HCT116 (cell line): ENCODE data around the gene PPID. TPM values are rescaled to one million over a fixed set of nuclear protein-coding genes. Genes with fewer than 3 reads are reported as not detected.

ENCODE experiments used
- ATAC-seq: fragments of 200-7000 bp; cut with Tn5 transposase; 2 replicates; pipeline ENCODE4 v1.9.1; 2020; ENCODE audit warnings: mild to moderate bottlenecking, moderate library complexity
- BruUV-seq: library from RNA; stranded (reverse); fragments of 400-500 nt; replicated peaks from 2 replicates; lab custom pipeline; 2021; lab: Mats Ljungman, UMichigan
- CTCF ChIA-PET: fragments of 300-600 bp; sonication (Branson Sonifier 250); formaldehyde crosslinking; loops from one replicate; lab custom pipeline; 2021; ENCODE audit warnings: antibody characterized with exemption; lab: Charles Lee
- POLR2A ChIA-PET: fragments of 300-600, 350-600 bp; sonication (Branson Sonifier 250); formaldehyde crosslinking; loops from one replicate; lab custom pipeline; 2021; ENCODE audit warnings: antibody characterized with exemption; lab: Charles Lee
- RAD21 ChIA-PET, 2 experiments: fragments of 300-600 bp; sonication (Branson Sonifier 250); formaldehyde crosslinking; loops; one replicate each; lab custom pipeline; 2023; ENCODE audit warnings: low total read pairs in 2 of 2; ENCODE audit not compliant: uncharacterized antibody in 2 of 2, unreplicated experiment in 2 of 2, low non-redundant PET in 1 of 2; lab: Charles Lee
- DNase-seq: peaks from one replicate; pipeline ENCODE4 v3.0.0-alpha.2; 2010; ENCODE audit warnings: low read depth, low spot score
- H2AFZ ChIP-seq: fragments of 200-600 bp; shearing (Covaris generic), sonication (generic); 2 replicates; pipeline ENCODE4 v1.6.1; 2017; ENCODE audit warnings: low read depth, mixed run types, mixed read lengths, antibody characterized with exemption, low read length; ENCODE audit not compliant: poor library complexity, severe bottlenecking
- H3K27ac ChIP-seq: 2 replicates; pipeline ENCODE4 v1.5.1; 2012; ENCODE audit warnings: low read depth, low read length
- H3K27me3 ChIP-seq: fragments of 200-600 bp; sonication (generic); 2 replicates; pipeline ENCODE4 v1.6.1; 2016; ENCODE audit warnings: mixed run types, low read length, mixed read lengths; ENCODE audit not compliant: insufficient read depth
- H3K36me3 ChIP-seq, 2 experiments: fragments of 200-500 bp in 1 of 2; fragments of 200-600 bp in 1 of 2; sonication (Bioruptor generic) in 1 of 2; sonication (generic) in 1 of 2; 2 replicates each; pipeline versions ENCODE4 v1.5.1 to v1.6.1; 2014 to 2016; ENCODE audit warnings: low read length in 2 of 2, inconsistent platforms in 1 of 2, mixed read lengths in 1 of 2, mixed run types in 1 of 2; ENCODE audit not compliant: insufficient read depth in 2 of 2, control insufficient read depth in 1 of 2
- H3K4me1 ChIP-seq, 2 experiments: fragments of 200-600 bp in 1 of 2; sonication (generic) in 1 of 2; 2 replicates each; pipeline versions ENCODE4 v1.5.1 to v1.6.1; 2012 to 2017; ENCODE audit warnings: low read length in 2 of 2, inconsistent platforms in 1 of 2, mild to moderate bottlenecking in 1 of 2, mixed read lengths in 1 of 2, mixed run types in 1 of 2, moderate library complexity in 1 of 2; ENCODE audit not compliant: insufficient read depth in 2 of 2, control insufficient read depth in 1 of 2
- H3K4me2 ChIP-seq: fragments of 200-600 bp; sonication (generic); 2 replicates; pipeline ENCODE4 v1.6.1; 2017; ENCODE audit warnings: mixed run types, low read length, mixed read lengths
- H3K4me3 ChIP-seq, 2 experiments: fragments of 200-600 bp in 1 of 2; sonication (generic) in 1 of 2; replicated peaks in 1 of 2; 2 replicates each; pipeline ENCODE4 v1.5.1; 2011 to 2016; ENCODE audit warnings: low read length in 2 of 2, control low read depth in 1 of 2, low read depth in 1 of 2, mild to moderate bottlenecking in 1 of 2, mixed read lengths in 1 of 2, mixed run types in 1 of 2
- H3K79me2 ChIP-seq: fragments of 200-600 bp; sonication (generic); 2 replicates; pipeline ENCODE4 v1.6.1; 2017; ENCODE audit warnings: mild to moderate bottlenecking, mixed run types, low read length, moderate library complexity, mixed read lengths; ENCODE audit not compliant: insufficient read depth
- H3K9ac ChIP-seq: fragments of 200-600 bp; sonication (generic); 2 replicates; pipeline ENCODE4 v1.6.1; 2016; ENCODE audit warnings: low read length, mixed read lengths
- H3K9me2 ChIP-seq: fragments of 200-600 bp; sonication (generic), shearing (Covaris generic); 2 replicates; pipeline ENCODE4 v1.6.1; 2017; ENCODE audit warnings: mixed run types, mild to moderate bottlenecking, moderate library complexity; ENCODE audit not compliant: insufficient read depth
- H3K9me3 ChIP-seq, 2 experiments: fragments of 200-500 bp in 1 of 2; fragments of 200-600 bp in 1 of 2; sonication (Bioruptor generic) in 1 of 2; sonication (generic) in 1 of 2; 2 replicates each; pipeline ENCODE4 v1.6.1; 2014 to 2017; ENCODE audit warnings: low read length in 2 of 2, mixed read lengths in 2 of 2, inconsistent platforms in 1 of 2, low read depth in 1 of 2, mild to moderate bottlenecking in 1 of 2, mixed run types in 1 of 2, moderate library complexity in 1 of 2; ENCODE audit not compliant: control insufficient read depth in 1 of 2, insufficient read depth in 1 of 2
- H4K20me1 ChIP-seq: fragments of 200-600 bp; sonication (generic), shearing (Covaris generic); 2 replicates; pipeline ENCODE4 v1.6.1; 2017; ENCODE audit warnings: mixed run types, mild to moderate bottlenecking, moderate library complexity; ENCODE audit not compliant: insufficient read depth
- EGR1 ChIP-seq: IDR thresholded peaks from 2 replicates; pipeline ENCODE4 v1.6.1; 2012; ENCODE audit warnings: low read depth
- ELF1 ChIP-seq: IDR thresholded peaks from 2 replicates; pipeline ENCODE4 v1.6.1; 2012; ENCODE audit warnings: low read depth, borderline replicate concordance
- EZH2 ChIP-seq: fragments of 200-600 bp; sonication (generic); IDR thresholded peaks from 2 replicates; pipeline ENCODE4 v1.6.1; 2017; ENCODE audit warnings: antibody characterized with exemption, mixed run types
- EZH2phosphoT487 ChIP-seq: fragments of 200-600 bp; IDR thresholded peaks from 2 replicates; pipeline ENCODE4 v1.6.1; 2018; ENCODE audit warnings: antibody characterized with exemption, borderline replicate concordance
- FOSL1 ChIP-seq: IDR thresholded peaks from 2 replicates; pipeline ENCODE4 v1.6.1; 2012; ENCODE audit warnings: low read depth
- POLR2A ChIP-seq: IDR thresholded peaks from 2 replicates; pipeline ENCODE4 v1.7.0; 2011; ENCODE audit warnings: borderline replicate concordance; ENCODE audit not compliant: insufficient read depth, insufficient read length; ENCODE audit errors: extremely low read depth
- SIN3A ChIP-seq: IDR thresholded peaks from 2 replicates; pipeline ENCODE4 v1.6.1; 2012; ENCODE audit warnings: low read depth
- YY1 ChIP-seq: IDR thresholded peaks from 2 replicates; pipeline ENCODE4 v1.6.1; 2011; ENCODE audit warnings: low read length, low read depth, moderate library complexity, mild to moderate bottlenecking; ENCODE audit not compliant: insufficient replicate concordance; ENCODE audit errors: extremely low read depth
- ZNF274 ChIP-seq: fragments of 200-500 bp; sonication (Bioruptor generic); IDR thresholded peaks from 2 replicates; pipeline ENCODE4 v1.6.1; 2014; ENCODE audit warnings: mild to moderate bottlenecking, low read depth, low read length, inconsistent platforms
- intact Hi-C: fragments of 100-400 bp; cut with micrococcal nuclease; formaldehyde crosslinking; loops from 2 replicates; pipeline ENCODE4 v1.10.0; 2022
- total RNA-seq: library from RNA; stranded (reverse); gene quantifications from one replicate; pipeline ENCODE4 v1.2.1, GENCODE V29; 2021; ENCODE audit not compliant: unreplicated experiment
- TF ChIP-seq, protein P1 (sequence below): IDR thresholded peaks from 2 replicates; pipeline ENCODE4 v1.6.1; 2012

PPID gene
- total RNA-seq, 1 experiment from 2014 or later: 48.2 TPM

GRCh38 chr4:158728236-158728635, 5.0 kb upstream of the PPID start:
- H3K9me2 ChIP-seq: no peaks in the 10 kb centered on the region
- CTCF ChIA-PET: no interaction called here
- TF ChIP-seq YY1 (no peak), EGR1 (no peak), ZNF274 (no peak), ELF1 (no peak), FOSL1 (no peak)
- no peak overlapping the region for H3K9ac ChIP-seq
- H3K27me3 ChIP-seq: peaks cover 7% of the 10 kb centered on the region; the same call in 1 of the 2 replicates
- no peak overlapping the region for H3K4me2 ChIP-seq
- no peaks in the 10 kb centered on the region for H3K36me3 ChIP-seq
- no peak overlapping the region for H3K27ac ChIP-seq
- DNase-seq: no peak
- H4K20me1 ChIP-seq: no peaks in the 10 kb centered on the region
- H3K9me3 ChIP-seq: no peaks in the 10 kb centered on the region
- ATAC-seq: no peak
- H2AFZ ChIP-seq: no peak overlapping the region
- POLR2A ChIA-PET: no interaction called here
- no peak overlapping the region for H3K4me3 ChIP-seq
- no peaks in the 10 kb centered on the region for H3K79me2 ChIP-seq
- RAD21 ChIA-PET: no interaction called here
- H3K4me1 ChIP-seq: peaks cover 2 to 11% of the 10 kb centered on the region in 2 experiments; a peak in 2 of 4 replicates
- intact Hi-C loops: no loop called here
- BruUV-seq: no TSS peak

DNA sequence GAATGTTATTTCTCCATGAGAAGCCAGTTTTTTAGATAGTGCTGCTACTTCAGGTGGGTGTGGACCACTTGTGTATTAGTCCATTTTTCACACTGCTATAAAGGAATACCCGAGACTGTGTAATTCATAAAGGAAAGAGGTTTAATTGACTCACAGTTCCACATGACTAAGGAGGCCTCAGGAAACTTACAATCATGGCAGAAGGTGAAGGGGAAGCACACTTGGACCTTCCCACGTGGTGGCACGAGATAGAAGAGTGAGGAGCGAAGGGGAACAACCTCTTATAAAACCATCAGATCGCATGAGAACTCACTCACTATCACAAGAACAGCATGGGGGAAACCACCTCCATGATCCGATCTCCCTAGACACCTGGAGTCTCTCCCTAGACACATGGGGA, 3.4 kb upstream of the PPID start:
- BruUV-seq: no TSS peak
- no peak for TF ChIP-seq EZH2
- TF ChIP-seq POLR2A: no peak
- TF ChIP-seq, protein P1, sequence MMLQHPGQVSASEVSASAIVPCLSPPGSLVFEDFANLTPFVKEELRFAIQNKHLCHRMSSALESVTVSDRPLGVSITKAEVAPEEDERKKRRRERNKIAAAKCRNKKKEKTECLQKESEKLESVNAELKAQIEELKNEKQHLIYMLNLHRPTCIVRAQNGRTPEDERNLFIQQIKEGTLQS: no peak
- no peak for TF ChIP-seq YY1
- TF ChIP-seq EZH2phosphoT487: no peak
- TF ChIP-seq SIN3A: no peak

More for the DNA sequence above, 3.4 kb upstream of the PPID start:
- no peak overlapping the region for H2AFZ ChIP-seq
- ChIA-PET POLR2A (no interaction called here), CTCF (no interaction called here), RAD21 (no interaction called here)
- H3K27me3 ChIP-seq: peaks cover 7% of the 10 kb centered on the region; the same call in 1 of the 2 replicates
- H3K9ac ChIP-seq: no peak overlapping the region
- H4K20me1 ChIP-seq: no peaks in the 10 kb centered on the region
- no peaks in the 10 kb centered on the region for H3K9me2 ChIP-seq
- no peaks in the 10 kb centered on the region for H3K9me3 ChIP-seq
- intact Hi-C loops: no loop called here
- H3K36me3 ChIP-seq: no peaks in the 10 kb centered on the region
- ATAC-seq (no peak), DNase-seq (no peak)
- H3K4me3 ChIP-seq: no peak overlapping the region
- H3K4me2 ChIP-seq: no peak overlapping the region
- no peak overlapping the region for H3K27ac ChIP-seq
- H3K79me2 ChIP-seq: peaks cover 16% of the 10 kb centered on the region
- H3K4me1 ChIP-seq: peaks cover 2 to 17% of the 10 kb centered on the region in 2 experiments; a peak in 2 of 4 replicates
